HL-60/S4 (cell line): Measurements from ENCODE around the gene TM9SF4.
"Not testable (repeated sequence)": the region's sequence is repeated elsewhere in the genome, so short reads cannot be mapped to it uniquely, and the experiment has no call there.

Source experiments
- in situ Hi-C: fragments of 300-500 bp; cut with MboI; formaldehyde crosslinking; loops from 2 replicates; pipeline ENCODE4 v1.14.3; 2022; ENCODE audit warnings: low sequenced_read_pairs

TM9SF4 gene

GRCh38 chr20:32188376-32189122 lies 79.0 kb downstream of the TM9SF4 start:
- in situ Hi-C loops, result no loop called here

- in situ Hi-C loops, result no loop called here
Observed at GRCh38 chr20:32189123-32189410, 79.6 kb downstream of the TM9SF4 start.

- in situ Hi-C loops, result no loop called here
Observed at GRCh38 chr20:32189691-32190615, 80.4 kb downstream of the TM9SF4 start.

GRCh38 chr20:32190616-32191415 lies 81.3 kb downstream of the TM9SF4 start:
- in situ Hi-C loops, result no loop called here

- in situ Hi-C loops, result no loop called here
Observed at GRCh38 chr20:32191422-32191821, 81.9 kb downstream of the TM9SF4 start.

- in situ Hi-C loops, result no loop called here
Observed at GRCh38 chr20:32191873-32192272, 82.4 kb downstream of the TM9SF4 start.

- in situ Hi-C loops, result no loop called here
Observed at GRCh38 chr20:32192698-32193097, 83.2 kb downstream of the TM9SF4 start.

GRCh38 chr20:32193336-32193735 lies 83.8 kb downstream of the TM9SF4 start:
- in situ Hi-C loops, result not testable (repeated sequence)

GRCh38 chr20:32193996-32194395 lies 84.5 kb downstream of the TM9SF4 start:
- in situ Hi-C loops, result no loop called here

GRCh38 chr20:32195581-32195980 lies 86.1 kb downstream of the TM9SF4 start:
- in situ Hi-C loops, result no loop called here

- in situ Hi-C loops, result not testable (repeated sequence)
Observed at GRCh38 chr20:32196613-32197012, 87.1 kb downstream of the TM9SF4 start.

- in situ Hi-C loops, result not testable (repeated sequence)
Observed at GRCh38 chr20:32197136-32197535, 87.6 kb downstream of the TM9SF4 start.

- in situ Hi-C loops, result no loop called here
Observed at GRCh38 chr20:32199006-32199405, 89.5 kb downstream of the TM9SF4 start.

GRCh38 chr20:32201296-32201976 lies 91.9 kb downstream of the TM9SF4 start:
- in situ Hi-C loops, result no loop called here

GRCh38 chr20:32201977-32202363 lies 92.5 kb downstream of the TM9SF4 start:
- in situ Hi-C loops, result no loop called here

GRCh38 chr20:32203356-32204204 lies 94.1 kb downstream of the TM9SF4 start:
- in situ Hi-C loops, result no loop called here

- in situ Hi-C loops, result no loop called here
Observed at GRCh38 chr20:32204205-32205109, 94.9 kb downstream of the TM9SF4 start.

- in situ Hi-C loops, result no loop called here
Observed at GRCh38 chr20:32205110-32205842, 95.8 kb downstream of the TM9SF4 start.
